T-helper 2 cell treated with Interferon-gamma antibody and Interleukin-4, amounts not matched to agents 5 μg/mL and 100 μg/mL, for 36 hours (primary cell): ENCODE measurements around the gene SPCS3.
"Not testable (repeated sequence)": the region's sequence is repeated elsewhere in the genome, so short reads cannot be mapped to it uniquely, and the experiment has no call there.

Experiments
- DNase-seq: peaks from one replicate; pipeline ENCODE4 v3.0.0; 2021; ENCODE audit warnings: low spot score
- H3K27ac Mint-ChIP-seq: one replicate; pipeline ENCODE4 v1.8.0; 2021; ENCODE audit warnings: mild to moderate bottlenecking, mixed read lengths
- H3K27me3 Mint-ChIP-seq: one replicate; pipeline ENCODE4 v1.8.0; 2021; ENCODE audit warnings: low read depth, mixed read lengths
- H3K36me3 Mint-ChIP-seq: one replicate; pipeline ENCODE4 v1.8.0; 2021; ENCODE audit warnings: low read depth, mixed read lengths
- H3K4me1 Mint-ChIP-seq: one replicate; pipeline ENCODE4 v1.8.0; 2021; ENCODE audit warnings: low read depth, mixed read lengths
- H3K4me3 Mint-ChIP-seq: one replicate; pipeline ENCODE4 v1.8.0; 2022; ENCODE audit warnings: mild to moderate bottlenecking, moderate library complexity, mixed read lengths
- H3K9me3 Mint-ChIP-seq: one replicate; pipeline ENCODE4 v1.8.0; 2021; ENCODE audit warnings: mixed read lengths

Gene SPCS3

DNA sequence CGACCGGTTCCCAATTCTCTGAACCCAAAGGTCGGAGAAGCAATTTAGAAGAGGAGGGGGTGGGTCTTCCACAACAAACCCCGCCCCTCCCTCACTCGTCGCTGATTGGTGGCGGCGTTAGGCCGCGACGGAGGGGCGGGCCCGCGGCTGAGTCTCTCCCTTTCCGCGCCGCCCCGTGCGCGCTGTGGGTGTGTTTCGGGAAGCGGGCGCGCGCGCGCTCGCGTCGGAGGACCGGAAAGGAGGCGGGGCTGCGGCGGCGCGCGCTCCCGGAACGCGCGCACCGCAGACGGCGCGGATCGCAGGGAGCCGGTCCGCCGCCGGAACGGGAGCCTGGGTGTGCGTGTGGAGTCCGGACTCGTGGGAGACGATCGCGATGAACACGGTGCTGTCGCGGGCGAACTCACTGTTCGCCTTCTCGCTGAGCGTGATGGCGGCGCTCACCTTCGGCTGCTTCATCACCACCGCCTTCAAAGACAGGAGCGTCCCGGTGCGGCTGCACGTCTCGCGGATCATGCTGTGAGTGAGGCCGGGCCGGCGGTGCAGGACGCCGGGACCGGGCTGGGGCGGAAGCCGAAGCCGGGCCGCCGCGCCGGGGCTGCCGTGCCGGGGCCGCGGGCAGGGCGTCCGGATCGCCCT is at the start of gene SPCS3:
TSS of gene SPCS3 (plus strand) at position 263 of the 636 bp plus-strand sequence. CDS start at position 374, 111 bp downstream.
- Mint-ChIP-seq H3K27ac (peak within 1 kb of the TSS; percentile 94), H3K9me3 (no peaks in the 10 kb centered on the region), H3K4me1 (peaks cover 35% of the 10 kb centered on the region), H3K4me3 (peak within 1 kb of the TSS; percentile 92), H3K27me3 (peaks cover 4% of the 10 kb centered on the region), H3K36me3 (peaks cover 31% of the 10 kb centered on the region)
- DNase-seq, result peak; percentile 94

DNA sequence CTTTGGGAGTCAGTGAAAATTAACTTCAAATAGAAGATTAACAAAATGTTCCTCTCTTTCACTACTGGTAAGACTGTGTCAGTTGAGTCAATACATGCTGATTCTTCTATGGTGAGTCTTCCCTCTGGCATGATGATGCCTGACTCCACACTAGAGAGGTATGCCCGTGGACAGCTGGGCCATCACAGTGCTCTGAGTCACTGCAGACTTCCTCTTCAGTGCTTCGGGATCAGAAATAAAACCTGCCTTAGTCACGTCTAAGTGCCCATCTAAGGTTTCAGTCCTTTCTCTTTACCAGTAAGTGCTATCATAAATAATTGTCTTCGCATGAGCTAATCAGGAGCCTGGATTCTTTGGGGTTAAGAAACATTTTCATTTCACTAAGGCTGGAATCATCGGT is 49.1 kb upstream of the SPCS3 start:
- DNase-seq, result no peak
- Mint-ChIP-seq H3K4me1 (no peaks in the 10 kb centered on the region), H3K9me3 (no peaks in the 10 kb centered on the region), H3K36me3 (no peaks in the 10 kb centered on the region), H3K27ac (no peak overlapping the region), H3K4me3 (no peak overlapping the region), H3K27me3 (peaks cover 2% of the 10 kb centered on the region)

DNA sequence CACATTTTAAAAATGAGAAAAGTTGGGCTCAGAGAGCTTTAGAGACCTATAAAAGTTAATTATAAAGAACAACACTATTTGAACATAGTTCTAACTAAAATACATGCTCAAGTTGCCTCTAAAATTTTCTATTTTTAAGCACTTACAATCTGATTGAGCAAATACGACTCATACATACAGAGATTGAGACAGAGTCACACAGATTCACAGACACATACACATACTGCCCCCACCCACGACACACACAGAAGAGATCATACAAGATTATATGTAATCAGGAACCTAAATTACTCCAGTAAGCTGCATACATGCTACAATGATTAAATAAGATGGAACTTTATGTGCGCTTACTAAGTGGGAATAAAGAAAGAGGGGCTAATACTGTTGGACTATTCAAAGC is 48.0 kb upstream of the SPCS3 start:
- Mint-ChIP-seq H3K4me3 (no peak overlapping the region), H3K36me3 (no peaks in the 10 kb centered on the region), H3K27ac (no peak overlapping the region), H3K9me3 (no peaks in the 10 kb centered on the region), H3K27me3 (peaks cover 2% of the 10 kb centered on the region), H3K4me1 (no peaks in the 10 kb centered on the region)
- DNase-seq, result no peak

DNA sequence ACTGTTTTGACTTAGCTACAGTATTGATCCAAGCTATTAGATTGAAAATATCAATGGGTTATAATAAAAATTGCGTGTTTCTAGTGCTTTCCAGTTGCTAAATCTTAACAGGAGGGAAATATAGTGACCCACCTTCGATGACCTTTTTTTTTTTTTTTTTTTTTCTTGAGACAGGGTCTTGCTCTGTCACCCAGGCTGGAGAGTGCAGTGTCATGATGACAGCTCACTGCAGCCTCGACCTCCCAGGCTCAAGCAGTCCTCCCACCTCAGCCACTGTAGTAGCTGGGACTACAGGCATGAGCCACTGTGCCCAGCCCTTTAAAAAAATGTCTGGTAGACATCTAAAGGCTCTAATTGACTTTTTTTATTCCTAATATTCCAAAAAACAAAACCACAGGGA is 47.0 kb upstream of the SPCS3 start:
- no peak for DNase-seq

DNA sequence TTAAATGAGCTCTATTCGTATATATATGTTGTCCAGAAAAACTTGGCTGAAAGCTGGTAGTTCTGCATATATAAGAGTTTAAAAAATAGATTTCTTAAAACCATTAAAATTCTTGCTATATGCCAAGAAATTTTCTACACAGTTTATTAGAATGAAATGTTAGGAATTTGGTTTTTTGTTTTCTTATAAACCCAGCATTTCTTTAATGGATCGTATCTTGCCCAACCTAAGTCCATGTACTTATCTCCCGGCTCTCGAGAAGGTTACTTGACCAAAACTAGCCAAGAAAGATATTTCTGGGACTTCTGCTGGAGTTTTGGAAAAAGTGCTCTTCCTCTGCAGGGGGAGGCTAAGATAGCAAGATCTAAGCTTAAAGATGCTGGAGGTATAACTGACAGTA is 46.0 kb upstream of the SPCS3 start:
- H3K36me3 Mint-ChIP-seq, result no peaks in the 10 kb centered on the region
- no peaks in the 10 kb centered on the region for H3K9me3 Mint-ChIP-seq
- no peak for DNase-seq
- peaks cover 4% of the 10 kb centered on the region for H3K27me3 Mint-ChIP-seq
- no peak overlapping the region for H3K4me3 Mint-ChIP-seq
- H3K27ac Mint-ChIP-seq, result no peak overlapping the region
- no peaks in the 10 kb centered on the region for H3K4me1 Mint-ChIP-seq

More for the DNA sequence above, 47.0 kb upstream of the SPCS3 start:
- Mint-ChIP-seq H3K27me3 (peaks cover 4% of the 10 kb centered on the region), H3K4me1 (no peaks in the 10 kb centered on the region), H3K36me3 (no peaks in the 10 kb centered on the region), H3K4me3 (no peak overlapping the region), H3K27ac (no peak overlapping the region), H3K9me3 (no peaks in the 10 kb centered on the region)

DNA sequence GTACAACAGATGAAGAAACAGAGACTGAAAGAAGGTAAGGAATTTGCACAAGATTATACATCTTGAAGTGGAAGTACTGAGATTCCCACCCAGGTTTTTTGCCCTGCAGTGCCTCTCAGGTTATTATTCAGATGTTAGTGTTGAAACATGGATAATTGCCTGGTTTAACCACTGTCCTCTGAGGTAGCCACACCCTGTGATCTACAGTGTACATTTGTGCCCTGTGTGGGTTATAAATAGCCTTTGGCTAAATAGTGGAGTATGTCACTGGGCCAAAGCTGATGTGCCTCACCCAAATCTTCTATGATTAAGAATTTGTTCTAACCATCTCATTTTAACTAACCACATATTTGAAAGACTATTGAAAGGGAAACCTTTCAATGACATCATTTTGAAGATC is 45.3 kb upstream of the SPCS3 start:
- Mint-ChIP-seq H3K27ac (no peak overlapping the region), H3K36me3 (no peaks in the 10 kb centered on the region), H3K4me1 (no peaks in the 10 kb centered on the region), H3K27me3 (peaks cover 4% of the 10 kb centered on the region), H3K9me3 (no peaks in the 10 kb centered on the region), H3K4me3 (no peak overlapping the region)
- no peak for DNase-seq

DNA sequence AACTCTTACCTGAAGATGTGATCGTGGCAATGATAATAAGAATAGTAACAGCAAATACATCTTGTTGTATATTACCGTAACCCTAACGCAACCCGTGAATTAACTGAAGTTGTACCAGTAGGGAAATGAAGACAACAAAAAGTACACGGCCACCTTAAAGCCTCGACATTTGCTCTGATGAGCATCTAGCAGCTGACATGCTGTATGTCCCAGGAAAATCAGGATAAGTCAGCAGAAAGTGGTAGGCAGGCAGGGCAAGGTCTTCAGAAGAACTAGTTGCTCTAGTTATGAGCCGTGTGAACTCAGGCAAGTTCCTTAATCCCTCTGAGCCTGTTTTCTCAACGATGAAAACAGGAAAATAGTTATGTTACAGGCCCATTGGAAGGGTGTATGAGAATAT is 43.1 kb upstream of the SPCS3 start:
- Mint-ChIP-seq H3K36me3 (no peaks in the 10 kb centered on the region), H3K27ac (no peak overlapping the region), H3K27me3 (peaks cover 3% of the 10 kb centered on the region), H3K9me3 (no peaks in the 10 kb centered on the region), H3K4me3 (no peak overlapping the region), H3K4me1 (no peaks in the 10 kb centered on the region)
- no peak for DNase-seq

DNA sequence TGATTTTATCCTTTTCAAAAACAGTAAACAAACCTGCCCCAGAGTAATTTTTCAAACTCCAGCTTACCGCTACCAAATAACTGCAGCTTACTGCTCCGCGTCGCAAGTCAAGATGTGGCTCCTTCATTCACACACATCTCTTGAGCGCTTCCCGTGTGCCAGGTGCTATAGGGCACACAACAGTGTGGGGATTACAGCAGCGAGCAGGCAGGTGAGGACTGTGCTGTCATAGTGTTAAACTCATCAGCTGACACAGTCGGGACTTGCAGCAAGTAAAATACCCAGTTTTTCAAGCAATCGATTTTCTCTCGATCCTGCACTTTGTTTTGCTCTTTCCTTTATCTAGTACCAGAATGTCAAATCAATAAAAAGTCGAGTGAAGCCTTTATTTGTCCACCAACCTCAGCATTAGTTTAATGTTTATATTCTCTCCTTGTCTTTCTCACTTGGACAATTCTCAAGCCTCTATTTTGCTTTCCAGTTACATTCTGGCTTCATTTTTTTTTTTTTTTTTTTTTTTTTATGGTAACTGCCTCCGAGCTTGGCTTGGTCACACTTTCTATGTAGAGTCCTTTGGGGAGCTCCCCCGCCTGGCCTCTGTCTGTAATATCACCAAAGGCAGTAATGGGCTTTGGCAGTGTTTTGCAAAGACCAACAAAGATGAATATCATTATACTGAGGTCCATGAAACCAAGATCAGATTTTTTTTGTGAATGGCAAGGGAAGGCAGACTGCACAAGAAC is 42.4 kb upstream of the SPCS3 start:
- H3K27ac Mint-ChIP-seq, result no peak overlapping the region
- H3K36me3 Mint-ChIP-seq, result no peaks in the 10 kb centered on the region
- H3K9me3 Mint-ChIP-seq, result no peaks in the 10 kb centered on the region
- peaks cover 3% of the 10 kb centered on the region for H3K27me3 Mint-ChIP-seq
- no peak for DNase-seq
- H3K4me3 Mint-ChIP-seq, result no peak overlapping the region
- no peaks in the 10 kb centered on the region for H3K4me1 Mint-ChIP-seq

DNA sequence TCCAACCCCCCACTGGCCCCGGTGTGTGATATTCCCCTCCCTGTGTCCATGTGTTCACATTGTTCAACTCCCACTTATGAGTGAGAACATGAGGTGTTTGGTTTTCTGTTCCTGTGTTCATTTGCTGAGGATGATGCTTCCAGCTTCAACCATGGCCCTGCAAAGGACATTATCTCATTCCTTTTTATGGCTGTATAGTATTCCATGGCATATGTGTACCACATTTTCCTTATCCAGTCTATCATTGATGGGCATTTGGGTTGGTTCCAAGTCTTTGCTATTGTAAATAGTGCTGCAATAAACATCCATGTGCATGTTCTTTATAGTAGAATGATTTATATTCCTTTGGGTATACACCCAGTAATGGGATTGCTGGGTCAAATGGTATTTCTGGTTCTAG is 40.2 kb upstream of the SPCS3 start:
- not testable (repeated sequence) for DNase-seq, H3K27me3 Mint-ChIP-seq, H3K36me3 Mint-ChIP-seq, H3K9me3 Mint-ChIP-seq, H3K4me1 Mint-ChIP-seq, H3K27ac Mint-ChIP-seq, H3K4me3 Mint-ChIP-seq

DNA sequence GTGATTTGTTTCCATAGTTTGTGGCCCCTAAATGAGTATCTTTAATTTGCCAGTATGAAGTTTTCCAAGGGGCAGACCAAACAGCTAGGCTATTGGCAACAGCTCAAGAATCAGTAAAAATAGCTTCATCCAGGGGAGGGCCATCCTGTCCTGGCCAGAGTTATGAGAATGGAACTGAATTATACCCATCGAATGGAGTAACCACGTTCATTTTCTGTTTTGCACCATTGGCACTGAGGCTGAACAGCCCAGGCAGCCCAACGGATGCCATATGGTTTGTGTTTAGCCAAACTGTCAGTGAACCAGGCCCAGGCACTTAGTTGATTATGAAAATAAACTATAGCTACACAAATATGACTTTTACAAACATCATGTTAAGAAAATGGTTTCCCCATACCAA is 33.0 kb upstream of the SPCS3 start:
- Mint-ChIP-seq H3K27ac (no peak overlapping the region), H3K9me3 (no peaks in the 10 kb centered on the region), H3K27me3 (peaks cover 6% of the 10 kb centered on the region), H3K36me3 (no peaks in the 10 kb centered on the region), H3K4me3 (no peak overlapping the region), H3K4me1 (no peaks in the 10 kb centered on the region)
- DNase-seq, result no peak

DNA sequence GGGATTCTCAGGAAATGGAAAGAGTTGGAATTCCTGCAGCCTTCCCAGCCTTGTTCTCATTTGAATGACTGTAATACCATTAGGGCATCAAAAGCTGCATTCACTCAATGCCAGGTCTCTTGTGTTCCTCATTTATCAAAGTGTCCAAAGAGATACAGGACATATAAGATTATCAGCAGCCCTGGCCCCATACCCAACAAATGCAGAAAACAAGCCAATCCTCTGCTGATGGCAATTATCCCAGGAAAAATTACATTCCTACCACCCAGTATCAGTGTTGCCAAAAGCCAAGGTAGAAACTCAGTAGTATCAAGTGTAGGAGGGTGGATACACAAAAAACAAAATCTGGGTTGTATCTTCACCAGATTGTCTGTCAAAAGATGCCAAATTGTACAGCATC is 32.2 kb upstream of the SPCS3 start:
- DNase-seq, result no peak
- no peaks in the 10 kb centered on the region for H3K9me3 Mint-ChIP-seq
- H3K27ac Mint-ChIP-seq, result no peak overlapping the region
- H3K4me1 Mint-ChIP-seq, result no peaks in the 10 kb centered on the region
- peaks cover 6% of the 10 kb centered on the region for H3K27me3 Mint-ChIP-seq
- no peak overlapping the region for H3K4me3 Mint-ChIP-seq
- no peaks in the 10 kb centered on the region for H3K36me3 Mint-ChIP-seq

DNA sequence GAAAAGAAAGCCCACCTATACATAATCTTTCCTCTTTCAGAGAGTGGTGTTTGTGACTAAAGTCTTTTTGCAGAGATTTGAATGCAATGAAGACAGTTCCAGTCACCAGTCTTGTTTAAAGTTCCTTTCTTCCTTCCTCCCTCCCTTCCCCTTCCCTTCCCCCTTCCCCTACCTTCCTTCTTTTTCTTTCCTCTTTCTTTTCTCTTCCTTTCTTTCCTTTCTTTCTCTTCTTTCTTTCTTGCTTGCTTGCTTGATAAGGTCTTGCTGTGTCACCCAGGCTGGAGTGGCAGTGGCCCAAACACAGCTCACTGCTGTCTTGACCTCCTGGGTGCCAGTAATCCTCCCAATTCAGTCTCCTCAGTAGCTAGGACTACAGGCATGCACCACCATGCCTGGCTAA is 31.7 kb upstream of the SPCS3 start:
- DNase-seq, result no peak
- Mint-ChIP-seq H3K4me3 (no peak overlapping the region), H3K9me3 (no peaks in the 10 kb centered on the region), H3K27me3 (peaks cover 6% of the 10 kb centered on the region), H3K36me3 (no peaks in the 10 kb centered on the region), H3K4me1 (no peaks in the 10 kb centered on the region), H3K27ac (no peak overlapping the region)

DNA sequence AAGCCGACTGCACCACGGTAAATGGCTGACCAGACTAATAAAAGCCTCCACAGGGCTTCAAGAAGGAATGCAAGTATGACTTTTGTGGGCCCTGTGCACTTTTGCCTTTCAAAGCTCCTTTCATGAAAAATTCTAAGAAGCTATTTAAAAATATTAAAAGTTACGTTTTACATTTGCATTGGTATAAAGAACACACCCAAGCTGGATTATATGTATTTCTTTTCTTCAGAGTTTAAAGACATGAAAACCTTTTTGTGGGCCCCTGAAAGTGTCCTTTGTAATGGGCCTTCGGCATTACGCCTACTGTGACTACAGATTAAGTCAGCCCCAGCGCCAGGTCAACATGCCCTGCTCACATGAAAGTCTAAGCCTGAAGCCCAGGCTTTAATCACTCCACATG is 30.2 kb upstream of the SPCS3 start:
- no peak overlapping the region for H3K4me3 Mint-ChIP-seq
- no peak for DNase-seq
- no peaks in the 10 kb centered on the region for H3K9me3 Mint-ChIP-seq
- no peak overlapping the region for H3K27ac Mint-ChIP-seq
- peaks cover 6% of the 10 kb centered on the region for H3K27me3 Mint-ChIP-seq
- no peaks in the 10 kb centered on the region for H3K36me3 Mint-ChIP-seq
- H3K4me1 Mint-ChIP-seq, result no peaks in the 10 kb centered on the region

DNA sequence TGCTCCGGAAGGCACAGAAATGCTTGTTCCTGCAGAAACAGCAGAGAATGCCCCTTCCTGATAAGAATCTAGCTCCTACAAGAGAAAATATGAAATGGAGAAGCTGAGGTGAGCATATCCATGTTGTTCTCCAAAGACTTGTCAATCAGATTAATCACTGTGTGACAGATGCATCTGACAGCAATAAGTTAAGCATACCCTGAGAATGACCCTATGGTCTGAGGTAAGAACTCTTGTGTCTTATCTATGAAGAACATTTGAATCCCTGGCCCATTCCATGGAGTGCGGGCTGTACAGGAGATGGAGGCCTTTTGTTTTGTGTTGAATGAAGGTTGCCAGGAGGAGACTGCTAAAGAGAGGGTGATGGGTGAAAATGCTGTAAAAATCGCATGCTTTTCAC is 29.2 kb upstream of the SPCS3 start:
- H3K4me1 Mint-ChIP-seq, result no peaks in the 10 kb centered on the region
- no peaks in the 10 kb centered on the region for H3K36me3 Mint-ChIP-seq
- H3K9me3 Mint-ChIP-seq, result no peaks in the 10 kb centered on the region
- H3K4me3 Mint-ChIP-seq, result no peak overlapping the region
- H3K27me3 Mint-ChIP-seq, result peaks cover 6% of the 10 kb centered on the region
- H3K27ac Mint-ChIP-seq, result no peak overlapping the region
- DNase-seq, result no peak

DNA sequence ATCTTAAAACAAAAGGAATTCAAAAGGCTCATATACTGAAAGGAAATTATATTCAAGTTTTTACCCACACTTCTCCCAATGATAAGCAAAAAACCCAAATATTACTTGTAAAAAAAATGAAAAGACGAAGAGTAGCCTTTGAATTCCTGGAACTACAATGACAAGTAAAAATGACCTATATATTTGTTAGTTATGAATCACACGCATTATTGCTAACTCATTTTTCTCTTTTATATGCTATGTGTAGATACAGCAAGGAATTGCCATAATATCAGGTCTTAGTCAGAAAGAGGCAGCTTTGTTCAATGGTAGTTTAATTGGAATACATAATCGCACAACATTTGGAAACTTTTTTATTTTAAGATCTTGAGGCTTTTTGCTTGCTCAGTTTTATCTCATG is 28.0 kb upstream of the SPCS3 start:
- no peaks in the 10 kb centered on the region for H3K4me1 Mint-ChIP-seq
- DNase-seq, result no peak
- no peaks in the 10 kb centered on the region for H3K36me3 Mint-ChIP-seq
- peaks cover 6% of the 10 kb centered on the region for H3K27me3 Mint-ChIP-seq
- no peaks in the 10 kb centered on the region for H3K9me3 Mint-ChIP-seq
- H3K27ac Mint-ChIP-seq, result no peak overlapping the region
- no peak overlapping the region for H3K4me3 Mint-ChIP-seq
